Measurements from ENCODE around the gene PAQR4.
A peak's percentile ranks its signal among the peaks of the same experiment; 100 is the strongest.

PAQR4 gene

DNA sequence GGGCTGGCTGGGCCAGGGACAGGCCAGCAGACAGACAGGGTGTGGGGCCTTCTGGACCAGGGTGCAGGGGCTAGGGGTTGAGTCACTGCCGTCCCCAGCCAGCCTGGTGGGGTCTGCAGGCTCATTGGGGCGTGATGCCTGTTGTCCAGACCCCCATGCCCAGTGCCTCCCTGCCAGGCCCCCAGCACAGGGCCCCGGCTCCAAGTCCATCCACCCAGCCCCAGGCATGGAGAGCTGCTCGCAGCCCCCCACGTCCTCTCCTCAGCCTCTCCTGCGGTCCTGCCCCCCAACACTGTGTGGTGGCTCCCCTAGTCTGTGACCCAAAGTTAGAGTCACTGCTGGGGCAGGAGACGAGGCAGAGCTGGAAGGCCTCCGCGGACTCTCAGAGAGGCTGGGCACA is 18.1 kb downstream of the PAQR4 start:
- CTCF ChIA-PET = interaction anchor here (0.8 to 1.0 kb wide), 3 partner anchors 25 to 60 kb away, joined by 3 to 7 read pairs (median 3); no protein-coding TSS in a partner anchor
- Histone ChIP-seq H3K4me1 (ENCODE audit: control insufficient read depth, insufficient read depth, low read length) (no peaks in the 10 kb centered on the region; the same call in 1 of the 2 replicates), H3K9me3 (ENCODE audit: control insufficient read depth, insufficient read depth, low read depth, low read length) (no peaks in the 10 kb centered on the region), H3K4me3 (ENCODE audit: low read depth, low read length) (no peak overlapping the region), H3K36me3 (ENCODE audit: control insufficient read depth in 2 of 2, insufficient read depth in 1 of 2, low read length in 2 of 2) (no peaks in the 10 kb centered on the region), H3K27ac (ENCODE audit: extremely low read depth, low read depth, low read length) (no peak overlapping the region)
- TF ChIP-seq ZNF473 (tag by site-specific recombination; IDR thresholded peaks at IDR 0.05) (no peak), ZNF768 (tag by site-specific recombination; IDR thresholded peaks at IDR 0.05) (no peak), ZNF302 (tag by site-specific recombination; IDR thresholded peaks at IDR 0.05; ENCODE audit: low read depth) (no peak), ZNF394 (tag by site-specific recombination; IDR thresholded peaks at IDR 0.05; ENCODE audit: borderline replicate concordance) (no peak), ZNF558 (tag by site-specific recombination; IDR thresholded peaks at IDR 0.05) (no peak), ZNF423 (tag by site-specific recombination; IDR thresholded peaks at IDR 0.05) (no peak), ZNF621 (tag by site-specific recombination; IDR thresholded peaks at IDR 0.05) (no peak), ZNF37A (tag by site-specific recombination; IDR thresholded peaks at IDR 0.05) (no peak), FEZF1 (tag by site-specific recombination; IDR thresholded peaks at IDR 0.05) (no peak), ZNF416 (tag by site-specific recombination; IDR thresholded peaks at IDR 0.05) (no peak), HOXA7 (CRISPR knock-in tag; IDR thresholded peaks at IDR 0.05; ENCODE audit: borderline replicate concordance) (no peak), KLF7 (tag by site-specific recombination; IDR thresholded peaks at IDR 0.05; ENCODE audit: borderline replicate concordance) (no peak), ZNF24 (tag by site-specific recombination; IDR thresholded peaks at IDR 0.05) (no peak)
- TF ChIP-seq, protein P1, sequence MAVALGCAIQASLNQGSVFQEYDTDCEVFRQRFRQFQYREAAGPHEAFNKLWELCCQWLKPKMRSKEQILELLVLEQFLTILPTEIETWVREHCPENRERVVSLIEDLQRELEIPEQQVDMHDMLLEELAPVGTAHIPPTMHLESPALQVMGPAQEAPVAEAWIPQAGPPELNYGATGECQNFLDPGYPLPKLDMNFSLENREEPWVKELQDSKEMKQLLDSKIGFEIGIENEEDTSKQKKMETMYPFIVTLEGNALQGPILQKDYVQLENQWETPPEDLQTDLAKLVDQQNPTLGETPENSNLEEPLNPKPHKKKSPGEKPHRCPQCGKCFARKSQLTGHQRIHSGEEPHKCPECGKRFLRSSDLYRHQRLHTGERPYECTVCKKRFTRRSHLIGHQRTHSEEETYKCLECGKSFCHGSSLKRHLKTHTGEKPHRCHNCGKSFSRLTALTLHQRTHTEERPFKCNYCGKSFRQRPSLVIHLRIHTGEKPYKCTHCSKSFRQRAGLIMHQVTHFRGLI (tag by site-specific recombination; IDR thresholded peaks at IDR 0.05) = no peak
- TF ChIP-seq, protein P2, sequence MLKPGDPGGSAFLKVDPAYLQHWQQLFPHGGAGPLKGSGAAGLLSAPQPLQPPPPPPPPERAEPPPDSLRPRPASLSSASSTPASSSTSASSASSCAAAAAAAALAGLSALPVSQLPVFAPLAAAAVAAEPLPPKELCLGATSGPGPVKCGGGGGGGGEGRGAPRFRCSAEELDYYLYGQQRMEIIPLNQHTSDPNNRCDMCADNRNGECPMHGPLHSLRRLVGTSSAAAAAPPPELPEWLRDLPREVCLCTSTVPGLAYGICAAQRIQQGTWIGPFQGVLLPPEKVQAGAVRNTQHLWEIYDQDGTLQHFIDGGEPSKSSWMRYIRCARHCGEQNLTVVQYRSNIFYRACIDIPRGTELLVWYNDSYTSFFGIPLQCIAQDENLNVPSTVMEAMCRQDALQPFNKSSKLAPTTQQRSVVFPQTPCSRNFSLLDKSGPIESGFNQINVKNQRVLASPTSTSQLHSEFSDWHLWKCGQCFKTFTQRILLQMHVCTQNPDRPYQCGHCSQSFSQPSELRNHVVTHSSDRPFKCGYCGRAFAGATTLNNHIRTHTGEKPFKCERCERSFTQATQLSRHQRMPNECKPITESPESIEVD (tag by site-specific recombination; IDR thresholded peaks at IDR 0.05) = no peak
- POLR2A ChIA-PET = interaction anchor here (1.1 kb wide), 1 partner anchor 42 kb away, joined by 9 read pairs; no protein-coding TSS in a partner anchor

DNA sequence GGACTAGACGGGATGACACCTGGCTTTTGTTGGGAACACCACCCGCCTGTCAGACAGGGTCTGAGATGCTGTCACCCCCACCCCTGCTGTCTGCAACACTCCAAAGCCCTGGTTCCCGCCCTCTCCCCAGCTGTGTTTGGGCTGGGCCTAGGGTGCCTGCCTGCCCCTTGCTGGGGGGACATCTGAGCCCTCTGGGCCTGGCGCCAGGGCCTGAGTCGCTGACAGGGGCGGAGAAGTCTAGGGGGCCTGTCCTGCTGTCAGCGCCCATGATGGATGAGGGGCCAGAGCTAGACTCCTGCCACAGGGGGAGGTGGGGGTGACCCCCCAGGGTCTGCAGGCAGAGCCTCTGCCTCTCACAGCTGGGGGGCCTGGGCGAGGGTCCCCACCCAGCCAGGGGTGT is 18.7 kb downstream of the PAQR4 start:
- POLR2A ChIA-PET = interaction anchor here (1.1 kb wide), 1 partner anchor 41 kb away, joined by 9 read pairs; no protein-coding TSS in a partner anchor
- H3K4me3 ChIP-seq (ENCODE audit: low read depth, low read length) = no peak overlapping the region
- CTCF ChIA-PET = interaction anchor here (0.8 to 1.3 kb wide), 4 partner anchors 25 to 61 kb away, joined by 3 to 7 read pairs (median 3); no protein-coding TSS in a partner anchor
- H3K4me1 ChIP-seq (ENCODE audit: control insufficient read depth, insufficient read depth, low read length) = no peaks in the 10 kb centered on the region; the same call in 1 of the 2 replicates
- no peak overlapping the region for H3K27ac ChIP-seq (ENCODE audit: extremely low read depth, low read depth, low read length)
- no peaks in the 10 kb centered on the region for H3K9me3 ChIP-seq (ENCODE audit: control insufficient read depth, insufficient read depth, low read depth, low read length)
- H3K36me3 ChIP-seq (ENCODE audit: control insufficient read depth in 2 of 2, insufficient read depth in 1 of 2, low read length in 2 of 2) = no peaks in the 10 kb centered on the region
- TF ChIP-seq, protein P3, sequence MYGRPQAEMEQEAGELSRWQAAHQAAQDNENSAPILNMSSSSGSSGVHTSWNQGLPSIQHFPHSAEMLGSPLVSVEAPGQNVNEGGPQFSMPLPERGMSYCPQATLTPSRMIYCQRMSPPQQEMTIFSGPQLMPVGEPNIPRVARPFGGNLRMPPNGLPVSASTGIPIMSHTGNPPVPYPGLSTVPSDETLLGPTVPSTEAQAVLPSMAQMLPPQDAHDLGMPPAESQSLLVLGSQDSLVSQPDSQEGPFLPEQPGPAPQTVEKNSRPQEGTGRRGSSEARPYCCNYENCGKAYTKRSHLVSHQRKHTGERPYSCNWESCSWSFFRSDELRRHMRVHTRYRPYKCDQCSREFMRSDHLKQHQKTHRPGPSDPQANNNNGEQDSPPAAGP (tag by site-specific recombination; IDR thresholded peaks at IDR 0.05) = peak; percentile 76; the same call in 1 of the 2 replicates
- no peak for TF ChIP-seq MZF1 (tag by site-specific recombination; IDR thresholded peaks at IDR 0.05; ENCODE audit: borderline replicate concordance)
- TF ChIP-seq ZNF140 (tag by site-specific recombination; IDR thresholded peaks at IDR 0.05) = no peak
- no peak for TF ChIP-seq MEIS1 (CRISPR knock-in tag; IDR thresholded peaks at IDR 0.05; ENCODE audit: borderline replicate concordance)
- TF ChIP-seq ZIC2 (tag by site-specific recombination; IDR thresholded peaks at IDR 0.05) = peak; percentile 100
- TF ChIP-seq BCL11A (tag by site-specific recombination; IDR thresholded peaks at IDR 0.05; ENCODE audit: low read depth) = no peak
- peak; percentile 99 for TF ChIP-seq KLF1 (tag by site-specific recombination; IDR thresholded peaks at IDR 0.05)
- peak; percentile 70; the same call in 1 of the 2 replicates for TF ChIP-seq KLF10 (tag by site-specific recombination; IDR thresholded peaks at IDR 0.05)
- TF ChIP-seq SP7 (tag by site-specific recombination; IDR thresholded peaks at IDR 0.05) = peak; percentile 85
- TF ChIP-seq ZFHX2 (tag by site-specific recombination; conservative IDR thresholded peaks at IDR 0.05) = peak; percentile 42
- TF ChIP-seq, protein P4, sequence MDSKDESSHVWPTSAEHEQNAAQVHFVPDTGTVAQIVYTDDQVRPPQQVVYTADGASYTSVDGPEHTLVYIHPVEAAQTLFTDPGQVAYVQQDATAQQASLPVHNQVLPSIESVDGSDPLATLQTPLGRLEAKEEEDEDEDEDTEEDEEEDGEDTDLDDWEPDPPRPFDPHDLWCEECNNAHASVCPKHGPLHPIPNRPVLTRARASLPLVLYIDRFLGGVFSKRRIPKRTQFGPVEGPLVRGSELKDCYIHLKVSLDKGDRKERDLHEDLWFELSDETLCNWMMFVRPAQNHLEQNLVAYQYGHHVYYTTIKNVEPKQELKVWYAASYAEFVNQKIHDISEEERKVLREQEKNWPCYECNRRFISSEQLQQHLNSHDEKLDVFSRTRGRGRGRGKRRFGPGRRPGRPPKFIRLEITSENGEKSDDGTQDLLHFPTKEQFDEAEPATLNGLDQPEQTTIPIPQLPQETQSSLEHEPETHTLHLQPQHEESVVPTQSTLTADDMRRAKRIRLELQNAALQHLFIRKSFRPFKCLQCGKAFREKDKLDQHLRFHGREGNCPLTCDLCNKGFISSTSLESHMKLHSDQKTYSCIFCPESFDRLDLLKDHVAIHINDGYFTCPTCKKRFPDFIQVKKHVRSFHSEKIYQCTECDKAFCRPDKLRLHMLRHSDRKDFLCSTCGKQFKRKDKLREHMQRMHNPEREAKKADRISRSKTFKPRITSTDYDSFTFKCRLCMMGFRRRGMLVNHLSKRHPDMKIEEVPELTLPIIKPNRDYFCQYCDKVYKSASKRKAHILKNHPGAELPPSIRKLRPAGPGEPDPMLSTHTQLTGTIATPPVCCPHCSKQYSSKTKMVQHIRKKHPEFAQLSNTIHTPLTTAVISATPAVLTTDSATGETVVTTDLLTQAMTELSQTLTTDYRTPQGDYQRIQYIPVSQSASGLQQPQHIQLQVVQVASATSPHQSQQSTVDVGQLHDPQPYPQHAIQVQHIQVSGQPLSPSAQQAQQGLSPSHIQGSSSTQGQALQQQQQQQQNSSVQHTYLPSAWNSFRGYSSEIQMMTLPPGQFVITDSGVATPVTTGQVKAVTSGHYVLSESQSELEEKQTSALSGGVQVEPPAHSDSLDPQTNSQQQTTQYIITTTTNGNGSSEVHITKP (tag by site-specific recombination; IDR thresholded peaks at IDR 0.05) = peak; percentile 57
- TF ChIP-seq EGR2 (tag by site-specific recombination; IDR thresholded peaks at IDR 0.05; ENCODE audit: low read depth) = 0 out of 2 replicates have a peak, but pooled peaks have one; percentile 21

All from HEK293 (cell line).